GM12872 (cell line): ENCODE measurements around the gene IFI30.
A peak's percentile ranks its signal among the peaks of the same experiment; 100 is the strongest.

Experiments
- TF ChIP-seq, protein P1 (sequence below): IDR thresholded peaks from 3 replicates; pipeline ENCODE4 v1.5.1; 2011; ENCODE audit warnings: low read depth, mild to moderate bottlenecking, low read length, moderate library complexity; ENCODE audit not compliant: insufficient read depth

IFI30 gene

DNA sequence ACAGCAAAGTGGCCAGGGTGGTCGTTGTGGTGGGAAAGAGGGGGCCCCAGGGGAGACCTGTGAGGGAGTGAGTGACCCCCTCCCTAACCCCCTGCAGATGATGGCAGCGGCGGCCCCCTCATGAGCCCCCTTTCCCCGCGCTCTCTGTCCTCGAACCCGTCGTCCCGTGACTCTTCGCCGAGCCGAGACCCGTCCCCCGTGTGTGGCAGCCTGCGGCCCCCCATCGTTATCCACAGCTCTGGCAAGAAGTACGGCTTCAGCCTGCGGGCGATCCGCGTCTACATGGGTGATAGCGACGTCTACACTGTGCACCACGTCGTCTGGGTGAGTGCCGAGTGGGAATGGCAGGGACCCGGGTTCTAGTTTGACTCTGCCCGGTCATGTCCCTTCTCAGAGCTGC, 28.7 kb upstream of the IFI30 start:
- TF ChIP-seq, protein P1, sequence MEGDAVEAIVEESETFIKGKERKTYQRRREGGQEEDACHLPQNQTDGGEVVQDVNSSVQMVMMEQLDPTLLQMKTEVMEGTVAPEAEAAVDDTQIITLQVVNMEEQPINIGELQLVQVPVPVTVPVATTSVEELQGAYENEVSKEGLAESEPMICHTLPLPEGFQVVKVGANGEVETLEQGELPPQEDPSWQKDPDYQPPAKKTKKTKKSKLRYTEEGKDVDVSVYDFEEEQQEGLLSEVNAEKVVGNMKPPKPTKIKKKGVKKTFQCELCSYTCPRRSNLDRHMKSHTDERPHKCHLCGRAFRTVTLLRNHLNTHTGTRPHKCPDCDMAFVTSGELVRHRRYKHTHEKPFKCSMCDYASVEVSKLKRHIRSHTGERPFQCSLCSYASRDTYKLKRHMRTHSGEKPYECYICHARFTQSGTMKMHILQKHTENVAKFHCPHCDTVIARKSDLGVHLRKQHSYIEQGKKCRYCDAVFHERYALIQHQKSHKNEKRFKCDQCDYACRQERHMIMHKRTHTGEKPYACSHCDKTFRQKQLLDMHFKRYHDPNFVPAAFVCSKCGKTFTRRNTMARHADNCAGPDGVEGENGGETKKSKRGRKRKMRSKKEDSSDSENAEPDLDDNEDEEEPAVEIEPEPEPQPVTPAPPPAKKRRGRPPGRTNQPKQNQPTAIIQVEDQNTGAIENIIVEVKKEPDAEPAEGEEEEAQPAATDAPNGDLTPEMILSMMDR: no peak

DNA sequence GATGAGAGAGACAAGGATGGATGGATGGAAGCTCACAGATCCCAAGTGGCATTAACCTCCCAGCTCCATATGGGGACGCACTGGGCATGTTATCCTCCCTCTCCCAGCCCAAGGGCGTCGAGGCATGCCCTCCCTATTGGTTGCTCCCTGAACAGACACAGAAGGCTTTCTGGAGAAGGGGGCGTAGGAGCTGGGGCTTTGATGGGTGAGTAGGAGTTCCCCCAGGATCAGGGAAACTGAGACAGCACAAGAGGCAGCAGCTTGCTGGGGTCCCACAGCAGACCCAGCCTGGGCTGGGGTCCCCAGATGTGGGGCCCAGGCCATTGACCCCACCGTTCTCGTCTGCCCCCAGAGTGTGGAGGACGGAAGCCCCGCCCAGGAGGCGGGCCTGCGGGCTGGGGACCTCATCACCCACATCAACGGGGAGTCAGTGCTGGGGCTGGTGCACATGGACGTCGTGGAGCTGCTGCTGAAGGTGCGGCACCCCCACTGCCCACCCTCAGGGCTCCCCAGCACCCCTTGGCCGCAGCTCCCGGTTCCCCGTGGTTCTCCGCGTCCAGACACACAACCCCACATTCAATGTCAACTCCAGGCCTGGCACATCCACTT, 28.1 kb upstream of the IFI30 start:
- TF ChIP-seq, protein P1: no peak

DNA sequence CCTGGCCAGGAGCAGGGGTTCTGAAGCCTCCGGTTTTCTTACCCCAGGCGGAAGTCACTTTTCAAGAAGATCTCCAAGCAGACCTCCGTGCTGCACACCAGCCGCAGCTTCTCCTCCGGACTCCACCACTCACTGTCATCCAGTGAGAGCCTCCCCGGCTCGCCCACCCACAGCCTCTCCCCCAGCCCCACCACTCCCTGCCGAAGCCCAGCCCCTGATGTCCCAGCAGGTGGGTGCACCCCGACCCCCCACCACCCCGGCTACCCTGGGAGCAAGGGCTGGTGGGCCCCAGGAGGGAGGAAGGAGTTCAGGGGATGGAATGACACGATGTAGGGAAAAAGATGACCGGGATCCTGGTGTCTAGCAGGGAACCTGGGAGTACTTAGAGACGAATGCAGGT, 26.2 kb upstream of the IFI30 start:
- TF ChIP-seq, protein P1: no peak

DNA sequence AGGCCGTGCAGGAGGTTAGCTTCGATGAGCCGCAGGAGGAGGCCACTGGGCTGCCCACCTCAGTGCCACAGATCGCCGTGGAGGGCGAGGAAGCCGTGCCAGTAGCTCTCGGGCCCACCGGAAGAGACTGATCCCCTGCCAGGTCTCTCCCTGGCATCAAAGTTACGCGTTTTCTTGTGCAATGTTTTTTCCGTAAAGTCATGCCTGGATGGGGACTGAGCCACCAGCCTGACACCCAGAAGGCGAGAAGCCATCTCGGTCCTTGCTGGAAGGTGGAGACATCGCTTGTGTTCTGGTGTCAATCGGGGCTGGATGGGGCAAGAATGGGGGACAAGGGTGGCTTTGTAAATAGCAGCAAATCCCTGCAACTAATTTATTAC, 24.0 kb upstream of the IFI30 start:
- TF ChIP-seq, protein P1: no peak

DNA sequence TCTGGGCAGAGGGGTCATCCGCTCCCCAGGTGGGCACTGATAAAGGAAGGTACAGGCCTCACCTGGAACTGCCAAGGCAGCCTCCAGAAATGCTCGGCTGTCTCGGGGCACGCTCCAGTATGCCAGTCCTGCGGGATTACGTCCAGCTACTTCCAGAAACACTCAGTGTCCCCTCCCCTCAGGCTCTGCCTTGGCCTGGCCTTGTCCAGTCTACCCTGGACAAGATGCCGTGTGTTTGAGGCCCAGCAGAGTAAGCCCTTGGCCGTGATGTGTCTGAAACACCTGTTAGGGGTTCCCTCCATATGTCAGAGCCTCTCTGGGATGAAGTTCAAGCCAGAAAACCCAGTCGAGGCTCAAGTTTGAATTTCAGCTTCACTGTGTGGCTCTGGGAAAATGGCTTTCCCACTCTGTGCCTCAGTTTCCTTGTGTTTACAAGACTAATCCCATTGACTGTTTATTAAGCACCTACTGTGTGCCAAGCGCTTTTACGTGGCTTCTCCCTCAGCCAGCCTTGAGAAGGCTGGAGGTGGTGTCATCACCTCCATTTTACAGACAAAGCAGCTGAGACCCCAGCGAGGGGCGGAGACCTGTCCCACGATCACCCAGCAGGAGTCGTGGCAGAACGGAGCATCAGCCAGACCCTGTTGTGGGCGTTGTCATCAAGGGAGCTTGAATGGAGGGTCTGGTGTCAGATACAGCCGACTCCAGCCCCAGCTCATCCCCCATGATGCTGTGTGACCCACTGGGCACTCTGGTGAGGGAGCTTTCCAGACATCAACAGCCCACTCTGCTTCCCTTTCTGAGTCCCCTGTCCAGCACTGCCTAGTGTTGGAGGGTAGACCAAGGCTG, 22.6 kb upstream of the IFI30 start:
- TF ChIP-seq, protein P1: no peak

DNA sequence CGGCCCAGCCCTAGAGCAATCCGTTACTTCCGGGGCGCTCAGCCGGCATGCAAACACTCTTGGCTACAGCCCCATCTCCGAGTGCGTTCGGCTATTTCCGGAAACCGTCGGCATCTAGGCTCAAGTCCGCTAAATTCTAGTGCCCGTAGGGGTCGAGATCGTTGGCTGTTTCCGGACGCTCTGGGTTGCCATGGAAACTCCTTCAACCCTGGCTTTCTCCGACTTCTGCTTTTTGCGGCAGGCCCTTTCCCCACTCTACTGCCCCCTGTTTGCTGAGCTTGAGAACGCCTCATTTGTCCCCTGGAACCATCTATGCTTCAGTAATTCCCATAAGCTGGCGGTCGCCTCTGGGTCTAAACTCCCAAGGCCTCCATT, 21.2 kb upstream of the IFI30 start:
- TF ChIP-seq, protein P1: peak; percentile 87

DNA sequence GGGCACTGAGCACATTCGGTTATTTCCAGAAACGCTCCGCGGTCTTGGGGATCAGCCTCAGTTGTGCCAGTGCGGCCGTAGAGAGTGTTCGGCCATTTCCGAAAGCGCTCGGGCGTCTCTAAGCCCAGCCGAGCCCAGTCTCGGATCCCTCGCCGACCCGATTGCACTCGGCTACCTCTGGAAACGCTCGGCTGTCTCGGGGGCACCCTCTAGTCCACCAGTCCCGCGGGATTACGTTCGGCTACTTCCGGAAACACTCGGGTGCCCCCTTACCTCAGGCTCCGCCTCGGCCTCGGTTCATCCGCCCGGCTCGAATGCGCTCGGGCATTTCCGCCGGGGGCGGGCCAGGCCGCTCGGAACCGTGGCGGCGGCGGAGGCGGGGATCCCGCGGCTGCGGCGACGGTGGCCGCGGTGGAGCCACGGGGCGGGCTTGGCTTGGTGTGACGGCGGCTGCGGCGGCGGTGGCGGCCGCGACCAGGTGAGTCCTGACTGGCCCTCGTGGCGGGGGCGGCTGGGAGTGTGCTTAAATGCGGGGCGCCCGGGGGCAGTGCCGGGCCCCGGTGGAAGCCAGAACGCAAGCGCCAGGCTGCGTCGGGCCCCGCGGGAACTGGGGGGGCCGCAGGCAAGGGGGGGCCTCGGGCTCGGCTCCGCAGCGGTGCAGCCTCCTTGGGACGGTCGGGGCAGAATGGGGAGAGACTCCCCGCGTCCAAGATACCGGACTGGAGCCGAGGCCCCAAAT, 20.6 kb upstream of the IFI30 start, which contains the start of gene PIK3R2:
TSS of gene PIK3R2 (plus strand) at position 347 of the 739 bp plus-strand sequence. CDS start 2,717 bp downstream, outside the sequence.
- TF ChIP-seq, protein P1: no peak
